Epithelial cell of proximal tubule (primary cell): ENCODE data around the gene MEAF6. TPM values are rescaled to one million over a fixed set of nuclear protein-coding genes. Genes with fewer than 3 reads are reported as not detected.

Experiments used
- DNase-seq: peaks from one replicate; pipeline ENCODE4 v3.0.0-alpha.2; 2011; ENCODE audit warnings: low read depth
- H3K4me3 ChIP-seq: 2 replicates; pipeline ENCODE4 v1.5.1; 2011; ENCODE audit warnings: low read depth, mild to moderate bottlenecking, low read length
- CTCF ChIP-seq: conservative IDR thresholded peaks from 2 replicates; pipeline ENCODE4 v1.5.1; 2012; ENCODE audit warnings: low read depth, mild to moderate bottlenecking, low read length
- total RNA-seq: library from RNA; depleted of rRNA; stranded (reverse); fragments of >200 nt; gene quantifications from 2 replicates; pipeline ENCODE4 v1.2.3, GENCODE V29; 2015

The MEAF6 gene
- total RNA-seq, 1 donor from 2014 or later = 64.2 TPM

DNA sequence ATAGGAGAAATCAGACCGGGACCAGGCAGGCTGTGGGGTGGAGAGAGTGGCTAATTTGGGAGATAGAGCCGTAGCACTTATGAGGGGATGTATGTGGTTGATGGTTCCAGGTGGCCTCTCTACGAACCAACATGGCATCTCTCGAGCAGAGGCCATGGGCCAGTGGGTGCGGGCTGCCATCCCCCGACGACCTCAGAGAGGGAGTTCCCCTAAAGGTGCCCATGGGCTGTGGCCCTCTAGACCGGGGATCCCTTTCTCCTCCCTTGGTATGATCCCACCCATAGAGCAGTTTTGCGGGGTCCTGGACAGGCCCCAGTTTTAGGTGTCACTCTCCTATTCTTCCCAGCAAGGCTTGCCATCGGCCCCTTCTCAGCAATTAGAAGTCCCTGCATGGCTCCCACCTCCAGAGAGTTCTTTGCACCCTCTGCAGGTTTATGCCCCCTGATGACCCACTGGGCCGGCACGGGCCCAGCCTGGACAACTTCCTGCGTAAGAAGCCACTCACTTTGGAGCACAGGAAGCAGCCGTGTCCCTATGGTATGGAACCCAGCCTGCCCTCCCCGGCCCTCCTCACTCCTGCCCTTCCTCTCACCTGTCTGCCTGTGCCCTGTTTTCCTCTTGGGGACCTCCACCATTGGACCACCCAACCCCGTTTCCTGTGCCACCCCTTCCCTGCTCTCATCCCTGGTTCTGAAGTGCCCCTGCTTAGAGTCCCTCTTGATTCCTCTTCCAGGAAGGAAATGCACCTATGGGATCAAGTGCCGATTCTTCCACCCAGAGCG, 32.4 kb downstream of the MEAF6 start:
- DNase-seq = no peak
- no peak overlapping the region for H3K4me3 ChIP-seq
- TF ChIP-seq CTCF = no peak

DNA sequence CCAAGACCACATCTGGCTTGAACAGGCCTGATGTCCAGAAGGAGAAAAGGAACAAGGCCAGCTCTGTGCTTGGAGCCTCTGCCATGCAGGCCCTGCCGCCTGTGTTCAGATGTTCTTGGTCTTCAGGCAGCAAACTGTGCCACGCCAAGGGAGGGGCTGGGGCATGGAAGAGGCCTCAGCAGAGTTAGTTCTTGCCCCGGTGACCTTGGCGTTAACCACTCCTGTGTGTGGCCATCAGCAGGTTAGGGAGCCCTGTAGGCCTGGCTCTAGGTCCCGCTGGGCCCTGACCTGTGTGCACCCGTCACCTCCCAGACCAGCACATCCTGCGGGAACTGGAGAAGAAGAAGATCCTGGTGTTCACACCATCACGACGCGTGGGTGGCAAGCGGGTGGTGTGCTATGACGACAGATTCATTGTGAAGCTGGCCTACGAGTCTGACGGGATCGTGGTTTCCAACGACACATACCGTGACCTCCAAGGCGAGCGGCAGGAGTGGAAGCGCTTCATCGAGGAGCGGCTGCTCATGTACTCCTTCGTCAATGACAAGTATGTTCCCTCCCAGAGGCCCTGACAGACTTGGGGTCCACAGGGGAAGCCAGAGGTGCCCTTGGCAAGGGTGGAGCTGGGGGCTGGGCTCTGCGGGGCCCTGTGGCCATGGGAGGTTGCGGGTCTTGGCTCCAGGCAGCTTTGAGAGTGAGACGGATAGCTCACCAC, 33.1 kb downstream of the MEAF6 start:
- no peak for TF ChIP-seq CTCF
- H3K4me3 ChIP-seq = no peak overlapping the region
- no peak for DNase-seq

DNA sequence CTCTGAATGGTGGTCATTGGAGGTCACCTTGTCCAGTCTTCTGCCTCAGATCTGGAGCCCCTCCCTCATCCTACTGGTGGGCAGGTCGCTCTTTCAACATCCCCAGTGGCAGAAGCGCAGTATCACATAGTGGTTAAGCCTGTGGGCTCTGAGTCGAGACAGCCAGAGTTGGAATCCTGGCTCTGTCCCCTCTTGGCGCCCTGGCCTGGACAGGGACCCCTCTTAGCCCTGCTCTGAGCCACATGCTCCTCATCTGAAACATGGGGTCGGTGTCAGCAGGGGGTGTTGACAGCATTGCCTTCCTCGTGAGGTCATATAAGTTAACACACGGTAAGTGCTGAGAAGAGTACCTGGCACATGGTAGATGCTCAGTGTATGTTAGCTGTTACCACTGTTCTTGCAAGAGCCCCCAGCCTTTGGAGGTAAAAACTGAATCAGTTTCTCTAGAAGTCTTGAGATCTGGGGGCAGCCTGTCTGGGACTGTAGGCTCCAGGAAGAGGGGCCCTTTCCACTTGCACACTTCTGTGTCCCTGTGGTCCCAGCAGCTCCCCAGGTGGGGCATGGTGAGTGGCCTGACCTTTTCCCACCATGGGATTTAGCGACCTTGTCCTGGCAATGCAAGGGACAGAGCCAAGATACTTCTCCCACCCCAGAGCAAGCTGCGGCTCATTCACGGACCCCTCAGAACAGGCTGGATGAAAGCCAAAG, 33.8 kb downstream of the MEAF6 start:
- TF ChIP-seq CTCF = no peak
- DNase-seq = no peak
- no peak overlapping the region for H3K4me3 ChIP-seq

DNA sequence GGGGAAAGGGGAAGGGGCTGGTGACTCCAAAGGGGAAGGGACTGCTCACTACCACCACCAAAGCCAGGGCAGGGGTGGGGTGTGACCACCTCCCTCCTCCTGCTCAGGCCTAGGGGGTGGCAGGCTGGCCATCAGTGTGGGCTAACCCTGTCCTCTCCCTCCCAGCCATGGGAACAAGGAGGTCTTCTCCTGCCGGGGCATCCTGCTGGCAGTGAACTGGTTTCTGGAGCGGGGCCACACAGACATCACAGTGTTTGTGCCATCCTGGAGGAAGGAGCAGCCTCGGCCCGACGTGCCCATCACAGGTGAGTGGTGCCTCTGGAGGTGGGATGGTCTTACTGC, 34.5 kb downstream of the MEAF6 start:
- no peak for DNase-seq
- no peak for TF ChIP-seq CTCF
- H3K4me3 ChIP-seq = peak overlapping the region; percentile 71

GRCh38 chr1:37479255-37480124, 35.1 kb downstream of the MEAF6 start:
- TF ChIP-seq CTCF = no peak
- peak overlapping the region; percentile 71 for H3K4me3 ChIP-seq
- no peak for DNase-seq

- DNase-seq = no peak
- TF ChIP-seq CTCF = no peak
Measured at GRCh38 chr1:37478890-37479254, 35.7 kb downstream of the MEAF6 start.

More at GRCh38 chr1:37478890-37479254, 35.7 kb downstream of the MEAF6 start:
- H3K4me3 ChIP-seq = peak overlapping the region; percentile 71
